ENCODE data around the gene TNKS1BP1. TPM values are rescaled to one million over a fixed set of nuclear protein-coding genes. Genes with fewer than 3 reads are reported as not detected.
"Not testable (repeated sequence)": the region's sequence is repeated elsewhere in the genome, so short reads cannot be mapped to it uniquely, and the experiment has no call there.

Gene TNKS1BP1
- total and polyA plus RNA-seq, 8 donors: 119 to 203 (median 141) TPM

GRCh38 chr11:57342702-57343101, 17.9 kb upstream of the TNKS1BP1 start:
- intact Hi-C loops (cut with DNase I): no loop called here
- Histone ChIP-seq H3K4me3 (no peak overlapping the region), H3K27me3 (no peaks in the 10 kb centered on the region), H3K4me1 (peaks cover 0 to 9% of the 10 kb centered on the region in 2 donors), H3K9me3 (no peaks in the 10 kb centered on the region), H3K27ac (no peak overlapping the region), H3K36me3 (no peaks in the 10 kb centered on the region)
- no peak for ATAC-seq
- no peak for DNase-seq
- TF ChIP-seq CTCF (IDR thresholded peaks at IDR 0.05): no peak

GRCh38 chr11:57341250-57341808, 16.6 kb upstream of the TNKS1BP1 start:
- DNase-seq (no peak), ATAC-seq (no peak)
- Histone ChIP-seq H3K9me3 (no peaks in the 10 kb centered on the region), H3K27me3 (no peaks in the 10 kb centered on the region), H3K4me1 (peaks cover 0 to 10% of the 10 kb centered on the region in 2 donors), H3K4me3 (no peak overlapping the region), H3K27ac (no peak overlapping the region), H3K36me3 (no peaks in the 10 kb centered on the region)
- no peak for TF ChIP-seq CTCF (IDR thresholded peaks at IDR 0.05)
- intact Hi-C loops (cut with DNase I): no loop called here

GRCh38 chr11:57340039-57340615, 15.4 kb upstream of the TNKS1BP1 start:
- Histone ChIP-seq H3K4me3 (no peak overlapping the region), H3K27ac (no peak overlapping the region), H3K36me3 (no peaks in the 10 kb centered on the region), H3K4me1 (peaks cover 0 to 9% of the 10 kb centered on the region in 2 donors), H3K9me3 (no peaks in the 10 kb centered on the region), H3K27me3 (no peaks in the 10 kb centered on the region)
- intact Hi-C loops (cut with DNase I): no loop called here
- DNase-seq (no peak), ATAC-seq (no peak)
- TF ChIP-seq CTCF (IDR thresholded peaks at IDR 0.05): no peak

GRCh38 chr11:57339328-57339727, 14.6 kb upstream of the TNKS1BP1 start:
- H3K4me3 ChIP-seq: no peak overlapping the region
- intact Hi-C loops (cut with DNase I): no loop called here

GRCh38 chr11:57338142-57338541, 13.4 kb upstream of the TNKS1BP1 start, which contains the start of gene P2RX3:
Gene P2RX3 (plus strand): TSS chr11:57338352. CDS start chr11:57338551, 199 bp downstream.
- DNase-seq (no peak), ATAC-seq (no peak)
- TF ChIP-seq CTCF (IDR thresholded peaks at IDR 0.05): no peak
- peaks cover 0 to 8% of the 10 kb centered on the region in 2 donors for H3K36me3 ChIP-seq
- H3K4me3 ChIP-seq: no peak within 1 kb of the TSS
- H3K9me3 ChIP-seq: no peaks in the 10 kb centered on the region
- intact Hi-C loops (cut with DNase I): no loop called here
- peaks cover 9 to 25% of the 10 kb centered on the region in 2 donors for H3K4me1 ChIP-seq
- H3K27me3 ChIP-seq: no peaks in the 10 kb centered on the region
- H3K27ac ChIP-seq: no peak within 1 kb of the TSS

More at GRCh38 chr11:57339328-57339727, 14.6 kb upstream of the TNKS1BP1 start:
- Histone ChIP-seq H3K9me3 (no peaks in the 10 kb centered on the region), H3K4me1 (peaks cover 5 to 17% of the 10 kb centered on the region in 2 donors), H3K27me3 (no peaks in the 10 kb centered on the region), H3K27ac (no peak overlapping the region), H3K36me3 (no peaks in the 10 kb centered on the region)
- DNase-seq (no peak), ATAC-seq (no peak)
- TF ChIP-seq CTCF (IDR thresholded peaks at IDR 0.05): no peak

GRCh38 chr11:57336856-57337255, 12.1 kb upstream of the TNKS1BP1 start:
- H3K27ac ChIP-seq; H3K27me3 ChIP-seq; DNase-seq; ATAC-seq; H3K9me3 ChIP-seq; H3K4me3 ChIP-seq; intact Hi-C loops (cut with DNase I): not testable (repeated sequence)
- peaks cover 9 to 25% of the 10 kb centered on the region in 2 donors for H3K4me1 ChIP-seq
- peaks cover 0 to 21% of the 10 kb centered on the region in 2 donors for H3K36me3 ChIP-seq
